ENCODE measurements around the gene LRP4. TPM values are rescaled to one million over a fixed set of nuclear protein-coding genes. Genes with fewer than 3 reads are reported as not detected.

The LRP4 gene
- total RNA-seq, 2 experiments from 2014 or later: 0.20 to 0.43 TPM

- H3K4me1 Mint-ChIP-seq: peaks cover 19% of the 10 kb centered on the region
- no peak for DNase-seq
- H3K36me3 Mint-ChIP-seq: peaks cover 6% of the 10 kb centered on the region
- H3K27me3 Mint-ChIP-seq: no peaks in the 10 kb centered on the region
- no peak overlapping the region for H3K4me3 Mint-ChIP-seq
- H3K9me3 Mint-ChIP-seq: no peaks in the 10 kb centered on the region
- no peak overlapping the region for H3K27ac Mint-ChIP-seq
Observed at GRCh38 chr11:46832511-46833214, 85.7 kb downstream of the LRP4 start.

- Mint-ChIP-seq H3K4me1 (peaks cover 27% of the 10 kb centered on the region), H3K9me3 (no peaks in the 10 kb centered on the region), H3K36me3 (no peaks in the 10 kb centered on the region), H3K4me3 (no peak overlapping the region), H3K27me3 (no peaks in the 10 kb centered on the region), H3K27ac (no peak overlapping the region)
- no peak for DNase-seq
Observed at GRCh38 chr11:46827995-46828394, 90.4 kb downstream of the LRP4 start.

DNA sequence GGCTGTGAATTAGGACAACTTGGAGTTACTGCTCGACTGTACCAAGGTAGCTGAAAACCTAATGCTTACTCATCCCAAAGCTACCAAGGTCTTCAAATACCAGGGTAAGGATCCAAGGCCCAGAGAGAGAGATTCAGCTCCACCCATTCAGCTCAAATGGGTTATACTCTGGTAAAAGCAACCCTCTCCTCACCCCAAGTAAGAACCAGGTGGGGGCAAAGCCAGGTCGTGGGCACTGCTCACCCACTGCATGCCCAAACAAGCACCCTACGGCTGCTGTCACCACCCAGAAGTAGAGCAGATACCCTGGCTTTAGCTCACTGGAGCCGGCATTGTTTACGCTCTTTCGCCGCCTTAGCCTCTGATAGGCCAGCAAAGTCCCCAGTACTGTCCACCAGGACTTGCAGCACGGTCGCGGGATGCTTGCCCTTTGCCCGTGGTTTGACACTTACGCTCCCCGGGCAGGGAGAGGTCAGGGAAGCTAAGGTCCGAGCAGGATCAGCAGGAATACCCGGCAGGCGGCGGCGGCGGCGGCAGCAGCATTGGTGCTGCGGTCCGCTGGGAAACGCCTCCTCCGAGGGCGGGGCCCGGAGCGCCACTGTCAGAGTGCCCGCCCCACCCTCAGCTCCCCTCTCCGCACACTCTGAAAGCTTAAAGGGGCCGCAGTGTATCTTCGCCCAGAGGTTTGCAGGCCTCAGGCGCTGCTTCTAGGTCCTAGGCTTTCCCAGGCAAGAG lies 91.9 kb downstream of the LRP4 start:
- Mint-ChIP-seq H3K36me3 (no peaks in the 10 kb centered on the region), H3K9me3 (no peaks in the 10 kb centered on the region), H3K4me1 (peaks cover 25% of the 10 kb centered on the region), H3K4me3 (peak overlapping the region; percentile 69), H3K27ac (no peak overlapping the region), H3K27me3 (no peaks in the 10 kb centered on the region)
- DNase-seq: peak; percentile 83

DNA sequence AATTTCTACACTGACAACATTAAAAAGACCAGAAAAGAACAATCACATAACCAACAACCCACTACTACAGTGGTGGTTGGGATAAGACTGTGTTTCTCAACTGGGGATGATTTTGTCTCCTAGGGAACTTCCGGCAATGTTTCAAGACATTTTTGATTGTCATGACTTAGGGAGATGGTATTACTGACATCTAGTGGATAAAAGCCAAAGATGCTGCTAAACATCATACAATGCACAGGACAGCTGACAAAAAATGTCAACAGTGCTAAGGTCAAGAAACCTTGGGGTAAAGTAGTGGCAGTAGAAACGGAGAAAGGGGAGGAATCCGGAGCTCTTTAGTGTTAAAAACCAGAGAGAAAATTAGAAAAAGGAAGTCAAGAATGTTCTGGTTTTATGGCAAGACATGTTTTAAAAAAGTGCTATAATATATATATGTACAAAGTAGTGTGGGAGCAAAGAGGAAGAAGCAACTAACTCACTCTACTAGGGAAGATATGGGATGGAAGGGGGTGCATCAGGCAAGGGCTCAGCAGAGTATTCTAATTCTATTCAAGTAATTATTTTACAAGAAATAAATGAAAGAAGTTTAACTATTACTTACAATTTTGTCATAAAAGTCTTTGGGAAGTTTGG lies 109.4 kb downstream of the LRP4 start:
- H3K36me3 Mint-ChIP-seq: peaks cover 16% of the 10 kb centered on the region
- peaks cover 3% of the 10 kb centered on the region for H3K4me1 Mint-ChIP-seq
- no peak overlapping the region for H3K4me3 Mint-ChIP-seq
- no peak overlapping the region for H3K27ac Mint-ChIP-seq
- no peaks in the 10 kb centered on the region for H3K27me3 Mint-ChIP-seq
- DNase-seq: no peak
- H3K9me3 Mint-ChIP-seq: no peaks in the 10 kb centered on the region

Other genes with a start within 250 kb of the LRP4 start
- 10 to 100 TPM; 45.1 to 46.8 TPM for gene ARHGAP1, start 217.9 kb downstream of the LRP4 start, total RNA-seq
- gene ZNF408, start 217.5 kb downstream of the LRP4 start, total RNA-seq: 10 to 100 TPM; 12.9 to 15.1 TPM
- not detected for gene F2, start 199.3 kb downstream of the LRP4 start, total RNA-seq
- gene CKAP5, start 72.3 kb downstream of the LRP4 start, total RNA-seq: 100 to 1,000 TPM; 139 to 144 TPM
- 10 to 100 TPM; 13.0 to 15.0 TPM for gene CSTPP1, start 18.2 kb upstream of the LRP4 start, total RNA-seq

Data from activated naive CD8-positive, alpha-beta T cell treated with anti-CD3 and anti-CD28 coated beads for 36 hours (primary cell).